IPS-NIHi7 (cell line): ENCODE data around the gene NFIC.
"Not testable (repeated sequence)": the region's sequence is repeated elsewhere in the genome, so short reads cannot be mapped to it uniquely, and the experiment has no call there.

Source experiments
- DNase-seq: peaks from one replicate; pipeline ENCODE4 v3.0.0; 2012; ENCODE audit warnings: mixed read lengths; ENCODE audit errors: extremely low spot score

NFIC gene

GRCh38 chr19:3420909-3421619 is 54.7 kb downstream of the NFIC start:
- no peak for DNase-seq

GRCh38 chr19:3421656-3422055 is 55.3 kb downstream of the NFIC start:
- not testable (repeated sequence) for DNase-seq

- DNase-seq: peak; percentile 6
Measured at GRCh38 chr19:3423183-3423829, 56.9 kb downstream of the NFIC start.

GRCh38 chr19:3426433-3426832 is 60.0 kb downstream of the NFIC start:
- no peak for DNase-seq

- not testable (repeated sequence) for DNase-seq
Measured at GRCh38 chr19:3430366-3430680, 63.9 kb downstream of the NFIC start.

DNA sequence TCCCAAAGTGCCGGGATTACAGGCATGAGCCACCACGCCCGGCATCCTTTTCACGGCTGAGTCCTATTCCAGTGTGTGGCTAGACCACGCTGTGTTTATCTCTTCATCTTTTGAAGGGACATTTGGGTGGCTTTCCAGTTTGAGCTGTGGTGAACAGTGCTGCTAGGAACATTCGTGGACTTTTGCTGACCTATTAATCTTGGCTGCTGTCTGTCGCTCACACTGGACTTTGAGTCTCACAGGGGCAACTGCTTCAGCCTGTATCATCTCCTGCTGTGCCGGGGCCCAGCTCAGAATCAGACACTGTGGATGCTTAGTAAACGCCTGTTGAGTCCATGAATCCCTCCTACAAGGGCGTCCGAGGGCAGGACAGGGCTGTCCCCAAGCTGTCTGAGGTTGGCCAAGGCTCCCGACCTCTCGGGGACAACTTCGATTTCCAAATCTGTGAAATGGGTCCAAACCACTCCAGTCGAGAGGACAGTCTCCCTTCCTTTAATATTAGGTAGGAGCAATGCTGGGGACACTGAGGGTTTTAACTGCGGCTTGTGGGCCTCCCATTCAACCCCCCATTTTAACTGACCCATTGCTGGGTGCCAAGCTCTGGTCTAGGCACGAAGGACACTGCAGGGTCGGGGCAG is 65.5 kb downstream of the NFIC start:
- no peak for DNase-seq

- DNase-seq: no peak
Measured at GRCh38 chr19:3433313-3433712, 66.9 kb downstream of the NFIC start.

DNA sequence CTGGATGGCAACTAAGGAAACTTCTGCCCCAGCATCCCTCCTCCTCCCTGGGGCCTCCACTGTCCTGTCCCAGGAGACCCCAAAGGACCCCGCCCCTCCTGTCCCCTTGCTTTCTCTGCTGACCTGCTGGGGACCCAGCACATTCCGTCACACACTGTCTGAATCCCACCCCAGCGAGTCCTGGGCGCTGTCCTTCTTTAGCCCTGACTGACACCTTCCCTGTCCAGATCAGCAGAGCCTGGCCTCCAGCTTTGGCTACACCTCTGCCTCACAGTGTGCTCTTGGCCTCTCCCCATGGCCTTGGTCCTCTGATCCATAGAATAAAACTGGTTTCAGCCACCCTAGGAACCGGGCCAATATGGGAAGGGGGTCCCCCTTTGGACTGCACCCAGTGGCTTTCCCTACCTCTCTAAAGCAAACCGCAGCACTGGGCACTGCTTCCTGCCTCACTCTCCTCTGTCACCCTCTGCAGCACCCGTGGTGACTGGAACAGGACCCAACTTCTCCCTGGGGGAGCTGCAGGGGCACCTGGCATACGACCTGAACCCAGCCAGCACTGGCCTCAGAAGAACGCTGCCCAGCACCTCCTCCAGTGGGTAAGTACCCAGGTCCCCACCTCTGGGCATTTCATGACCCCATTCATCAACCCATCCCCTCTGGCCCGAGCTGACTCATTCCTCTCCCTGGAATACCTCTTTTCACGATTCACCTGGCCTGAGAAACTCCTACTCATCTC is 67.6 kb downstream of the NFIC start:
- DNase-seq: no peak

- DNase-seq: peak; percentile 99
Measured at GRCh38 chr19:3434630-3435553, 68.5 kb downstream of the NFIC start.

GRCh38 chr19:3440082-3440481 is 73.7 kb downstream of the NFIC start:
- peak; percentile 83 for DNase-seq

DNA sequence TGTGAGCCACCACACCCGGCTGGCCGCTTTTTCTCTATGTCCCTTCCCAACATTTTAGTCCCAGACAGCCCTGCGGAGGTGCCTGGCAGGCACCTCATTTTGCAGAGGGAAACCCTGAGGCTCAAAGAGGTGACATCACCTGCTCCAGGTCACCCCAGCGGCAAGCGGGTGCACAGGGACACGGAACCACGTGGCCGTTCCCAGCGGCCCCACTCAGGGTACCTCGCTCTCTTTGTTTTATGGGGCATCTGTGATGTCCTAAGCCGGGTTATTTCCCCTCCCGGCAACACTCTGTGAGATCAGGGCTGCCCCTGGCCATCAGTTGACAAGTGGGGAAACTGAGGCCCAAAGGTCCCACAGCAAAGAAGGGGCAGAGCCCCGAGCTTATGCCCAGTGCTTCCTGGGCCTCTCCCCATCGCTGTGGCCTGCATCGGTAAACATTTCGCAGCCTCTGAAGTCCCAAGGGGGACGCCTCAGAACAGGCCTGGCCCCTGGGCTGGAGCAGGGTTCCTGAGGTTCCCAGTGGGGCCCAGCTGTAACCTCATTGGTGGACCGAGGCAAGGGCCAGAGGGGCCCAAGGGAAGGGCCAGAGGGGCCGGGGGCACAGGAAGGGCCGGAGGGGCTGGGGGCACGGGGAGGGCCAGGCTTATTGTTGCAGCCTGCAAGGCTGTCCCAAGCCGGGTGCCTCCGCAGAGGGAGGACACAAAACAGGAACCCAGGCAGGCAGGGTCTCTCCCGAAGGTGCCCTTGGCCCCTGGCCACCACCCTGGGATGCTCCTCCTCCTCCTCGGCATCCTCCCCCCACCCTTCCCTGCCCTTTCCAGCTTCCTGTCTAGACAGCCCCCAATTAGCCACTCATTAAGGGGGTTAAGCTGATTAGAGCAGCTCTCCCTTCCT is 75.0 kb downstream of the NFIC start:
- DNase-seq: no peak

GRCh38 chr19:3441986-3442329 is 75.6 kb downstream of the NFIC start:
- no peak for DNase-seq

DNA sequence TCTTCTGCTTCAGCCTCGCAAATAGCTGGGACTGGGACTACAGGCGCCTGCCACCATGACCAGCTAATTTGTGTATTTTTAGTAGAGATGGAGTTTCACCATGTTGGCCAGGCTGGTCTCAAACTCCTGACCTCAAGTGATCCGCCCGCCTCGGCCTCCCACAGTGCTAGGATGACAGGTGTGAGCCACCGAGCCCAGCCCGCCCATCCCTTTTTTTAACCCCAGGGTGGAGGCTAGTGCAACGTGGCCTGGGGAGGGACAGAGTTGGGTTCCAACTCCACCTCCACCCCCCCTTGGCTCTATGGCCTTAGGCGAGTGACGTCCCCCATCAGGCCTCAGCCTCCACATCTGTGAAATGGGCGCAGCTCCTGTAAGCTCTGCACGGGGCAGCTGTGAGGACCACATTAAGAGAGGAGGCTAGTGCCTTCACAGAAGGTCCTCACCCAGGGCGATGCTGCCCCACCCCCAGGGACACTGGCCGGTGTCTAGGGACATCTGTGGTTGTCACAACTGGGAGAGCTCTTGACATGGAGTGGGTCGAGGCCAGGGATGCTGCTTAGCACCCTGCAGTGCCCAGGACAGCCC is 76.2 kb downstream of the NFIC start:
- DNase-seq: no peak

DNA sequence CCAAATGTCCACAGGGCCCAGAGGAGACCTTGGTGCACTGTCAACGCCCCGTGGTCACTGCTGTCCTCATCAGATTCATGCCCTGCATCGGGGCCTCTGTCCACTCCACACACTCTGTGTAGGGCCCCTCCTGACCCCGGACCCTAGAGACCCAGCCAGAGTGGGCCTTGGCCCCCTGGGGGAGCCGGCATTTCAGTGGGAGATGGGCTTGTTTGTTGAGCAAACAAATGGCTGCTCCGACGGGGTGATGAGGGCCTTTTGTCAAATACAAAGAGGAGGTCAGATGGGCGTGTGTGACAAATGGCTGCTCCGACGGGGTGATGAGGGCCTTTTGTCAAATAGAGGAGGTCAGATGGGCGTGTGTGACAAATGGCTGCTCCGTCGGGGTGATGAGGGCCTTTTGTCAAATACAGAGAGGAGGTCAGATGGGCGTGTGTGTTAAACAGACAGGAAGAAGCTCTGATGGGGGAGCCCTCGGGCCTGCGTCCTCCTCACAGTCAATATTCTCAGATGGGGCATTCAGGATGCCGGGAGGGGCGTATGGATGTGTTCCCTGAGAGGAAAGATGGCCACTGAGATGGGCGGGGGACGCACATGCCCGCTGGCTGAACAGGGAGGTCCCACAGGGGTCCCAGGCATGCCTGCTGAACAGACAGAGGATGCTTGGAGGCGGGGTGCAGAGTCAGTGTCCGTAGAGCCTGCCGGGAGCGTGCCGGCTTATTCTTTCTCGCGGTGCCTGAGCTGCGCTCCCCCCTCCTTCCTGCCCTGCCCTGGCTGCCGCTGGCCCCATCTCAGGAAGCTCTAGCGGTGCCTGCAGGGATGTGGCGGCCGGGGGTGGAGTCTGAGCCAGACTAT is 77.7 kb downstream of the NFIC start:
- peak; percentile 67 for DNase-seq

DNA sequence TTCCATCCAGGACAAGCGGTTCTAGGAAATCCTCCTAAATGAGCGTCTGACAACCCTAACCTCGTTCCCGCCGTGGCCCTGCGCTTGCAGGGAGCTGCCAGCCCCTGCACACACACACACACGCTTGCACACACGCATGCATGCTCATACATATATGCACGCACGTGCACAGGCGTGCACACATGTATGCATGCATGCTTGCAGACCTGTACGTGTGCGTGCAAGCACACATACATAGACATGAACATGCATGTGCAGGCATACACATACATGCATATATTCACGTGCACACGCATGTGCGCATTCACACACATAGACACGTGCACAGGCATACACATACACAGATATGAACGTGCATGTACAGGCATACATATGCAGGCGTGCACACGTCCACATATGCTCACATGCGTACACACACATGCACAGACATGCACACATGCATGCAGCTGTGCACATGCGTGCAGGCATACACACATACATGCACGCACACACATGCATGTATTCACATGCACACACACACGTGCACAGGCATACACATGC is 78.4 kb downstream of the NFIC start:
- no peak for DNase-seq

DNA sequence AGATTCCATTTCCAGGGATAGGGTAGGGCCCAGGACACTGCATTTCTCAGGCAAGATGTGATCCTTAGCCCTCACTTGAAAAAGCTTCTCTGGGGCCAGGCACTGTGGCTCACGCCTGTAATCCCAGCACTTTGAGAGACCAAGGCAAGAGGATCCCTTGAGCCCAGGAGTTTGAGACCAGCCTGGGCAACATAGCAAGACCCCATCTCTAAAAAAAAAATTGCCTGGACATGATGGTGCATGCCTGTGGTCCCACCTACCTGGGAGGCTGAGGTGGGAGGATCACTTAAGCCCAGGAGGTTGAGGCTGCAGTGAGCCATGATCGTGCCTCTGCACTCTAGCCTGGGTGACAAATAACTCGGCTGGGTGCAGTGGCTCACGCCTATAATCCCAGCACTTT is 80.3 kb downstream of the NFIC start:
- not testable (repeated sequence) for DNase-seq

- no peak for DNase-seq
Measured at GRCh38 chr19:3448616-3449334, 82.4 kb downstream of the NFIC start.

DNA sequence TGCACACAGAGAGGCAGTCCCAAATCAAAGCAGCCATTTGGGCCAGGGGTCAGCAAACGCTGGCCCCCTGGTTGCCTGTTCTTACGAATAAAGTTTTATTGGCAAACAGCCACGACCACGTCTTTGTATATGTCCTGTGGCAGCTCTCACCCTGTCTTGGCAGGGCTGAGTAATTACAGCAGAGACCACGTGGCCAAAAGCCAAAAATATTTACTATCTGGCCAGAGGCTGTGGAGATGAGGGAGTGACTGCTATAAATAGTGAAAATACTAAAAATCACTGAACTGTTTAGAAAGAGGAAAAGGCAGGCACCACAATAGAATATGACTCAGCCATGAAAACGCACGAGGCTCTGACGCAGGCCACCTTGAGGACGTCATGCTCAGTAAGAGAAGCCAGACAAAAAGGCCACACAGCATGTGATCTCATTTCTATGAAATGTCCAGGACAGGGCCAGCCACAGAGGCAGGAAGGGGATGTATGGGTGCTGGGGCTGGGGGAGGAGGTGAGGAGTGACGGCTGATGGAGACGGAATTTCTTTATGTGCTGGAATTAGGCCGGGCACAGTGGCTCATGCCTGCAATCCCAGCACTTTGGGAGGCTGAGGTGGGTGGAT is 84.5 kb downstream of the NFIC start:
- no peak for DNase-seq
